WTC11 (cell line): Measurements from ENCODE around the gene GLRX.
A peak's percentile ranks its signal among the peaks of the same experiment; 100 is the strongest.

Source experiments
- ATF2 ChIP-seq: sonication (generic); formaldehyde crosslinking; IDR thresholded peaks from 2 replicates; pipeline ENCODE4 v1.8.1; 2022; ENCODE audit warnings: low read depth, missing genetic modification reagents, borderline replicate concordance
- CTCF ChIP-seq: fragments of 200-600 bp; IDR thresholded peaks from 2 replicates; pipeline ENCODE4 v1.8.0; 2022; ENCODE audit warnings: antibody characterized with exemption
- E2F1 ChIP-seq: sonication (generic); formaldehyde crosslinking; IDR thresholded peaks from 2 replicates; pipeline ENCODE4 v1.8.0; 2022; ENCODE audit warnings: mild to moderate bottlenecking, missing genetic modification reagents
- E2F4 ChIP-seq: sonication (generic); formaldehyde crosslinking; IDR thresholded peaks from 2 replicates; pipeline ENCODE4 v1.8.1; 2022; ENCODE audit warnings: low read depth, mild to moderate bottlenecking, moderate library complexity, missing genetic modification reagents, borderline replicate concordance
- ETV6 ChIP-seq: sonication (generic); formaldehyde crosslinking; IDR thresholded peaks from 2 replicates; pipeline ENCODE4 v1.8.1; 2022; ENCODE audit warnings: mild to moderate bottlenecking, missing genetic modification reagents
- GABPB1 ChIP-seq: sonication (generic); formaldehyde crosslinking; IDR thresholded peaks from 2 replicates; pipeline ENCODE4 v1.8.1; 2023; ENCODE audit warnings: mild to moderate bottlenecking, missing genetic modification reagents
- KAT7 ChIP-seq: sonication (generic); formaldehyde crosslinking; IDR thresholded peaks from 2 replicates; pipeline ENCODE4 v1.8.1; 2023; ENCODE audit warnings: missing genetic modification reagents, mild to moderate bottlenecking, borderline replicate concordance
- MAX ChIP-seq: sonication (generic); formaldehyde crosslinking; IDR thresholded peaks from 2 replicates; pipeline ENCODE4 v1.8.0; 2022; ENCODE audit warnings: mild to moderate bottlenecking, missing genetic modification reagents
- PRRX2 ChIP-seq: fragments of 250-450 bp; sonication (Bioruptor Pico); IDR thresholded peaks from 2 replicates; pipeline ENCODE4 v1.8.0; 2021; ENCODE audit warnings: mild to moderate bottlenecking
- SP1 ChIP-seq: sonication (generic); formaldehyde crosslinking; conservative IDR thresholded peaks from 2 replicates; pipeline ENCODE4 v1.8.1; 2022; ENCODE audit warnings: missing genetic modification reagents
- TCF7 ChIP-seq: sonication (generic); formaldehyde crosslinking; IDR thresholded peaks from 2 replicates; pipeline ENCODE4 v1.8.0; 2022; ENCODE audit warnings: mild to moderate bottlenecking, low read depth, missing genetic modification reagents, moderate library complexity
- USF1 ChIP-seq: sonication (generic); formaldehyde crosslinking; IDR thresholded peaks from 2 replicates; pipeline ENCODE4 v1.8.0; 2022; ENCODE audit warnings: mild to moderate bottlenecking, missing genetic modification reagents
- ZNF138 ChIP-seq: sonication (generic); formaldehyde crosslinking; conservative IDR thresholded peaks from 2 replicates; pipeline ENCODE4 v1.8.1; 2022; ENCODE audit warnings: mild to moderate bottlenecking, moderate library complexity, missing genetic modification reagents

GRCh38 chr5:95826949-95827891, 4.7 kb upstream of the GLRX start:
- TF ChIP-seq SP1: no peak
- TF ChIP-seq MAX: no peak
- no peak for TF ChIP-seq CTCF
- peak; percentile 93 for TF ChIP-seq GABPB1 (CRISPR knock-in tag)
- TF ChIP-seq ETV6 (CRISPR knock-in tag): no peak
- TF ChIP-seq PRRX2 (CRISPR knock-in tag): no peak
- TF ChIP-seq TCF7 (CRISPR knock-in tag): no peak
- TF ChIP-seq E2F1 (CRISPR knock-in tag): no peak
- TF ChIP-seq ZNF138: no peak
- TF ChIP-seq KAT7 (CRISPR knock-in tag): no peak
- TF ChIP-seq E2F4 (CRISPR knock-in tag): no peak
- TF ChIP-seq USF1: no peak
- TF ChIP-seq ATF2 (CRISPR knock-in tag): no peak
